ENCODE data around the gene HELZ.
"Not testable (repeated sequence)": the region's sequence is repeated elsewhere in the genome, so short reads cannot be mapped to it uniquely, and the experiment has no call there.

HELZ gene

GRCh38 chr17:67279115-67279514 lies 34.1 kb upstream of the HELZ start:
- H3K4me3 ChIP-seq (ENCODE audit: low read length) = no peak overlapping the region
- TF ChIP-seq ZNF274 (IDR thresholded peaks at IDR 0.05; ENCODE audit: low read depth, low read length) = no peak

GRCh38 chr17:67278363-67278762 lies 33.4 kb upstream of the HELZ start:
- TF ChIP-seq ZNF274 (IDR thresholded peaks at IDR 0.05; ENCODE audit: low read depth, low read length) = no peak
- H3K4me3 ChIP-seq (ENCODE audit: low read length) = no peak overlapping the region

DNA sequence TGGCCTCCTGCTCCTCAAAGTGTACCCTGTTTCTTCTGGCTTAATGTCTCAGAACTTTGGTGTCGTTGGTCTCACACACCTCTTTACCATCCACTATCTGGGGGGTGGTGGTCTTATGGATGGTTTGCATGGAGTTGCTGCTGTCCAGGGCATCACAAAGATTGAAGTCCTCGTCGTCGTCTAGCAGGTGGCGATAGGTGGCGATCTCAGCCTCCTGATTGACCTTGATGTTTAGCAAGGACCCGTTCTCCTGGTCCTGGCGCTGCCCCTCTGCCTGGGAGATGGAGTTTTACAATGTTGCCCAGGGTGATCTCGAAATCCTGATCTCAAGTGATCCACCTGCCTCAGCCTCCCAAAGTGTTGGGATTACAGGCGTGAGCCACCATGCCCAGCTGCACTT lies 31.1 kb upstream of the HELZ start:
- no peak for TF ChIP-seq ZNF274 (IDR thresholded peaks at IDR 0.05; ENCODE audit: low read depth, low read length)

DNA sequence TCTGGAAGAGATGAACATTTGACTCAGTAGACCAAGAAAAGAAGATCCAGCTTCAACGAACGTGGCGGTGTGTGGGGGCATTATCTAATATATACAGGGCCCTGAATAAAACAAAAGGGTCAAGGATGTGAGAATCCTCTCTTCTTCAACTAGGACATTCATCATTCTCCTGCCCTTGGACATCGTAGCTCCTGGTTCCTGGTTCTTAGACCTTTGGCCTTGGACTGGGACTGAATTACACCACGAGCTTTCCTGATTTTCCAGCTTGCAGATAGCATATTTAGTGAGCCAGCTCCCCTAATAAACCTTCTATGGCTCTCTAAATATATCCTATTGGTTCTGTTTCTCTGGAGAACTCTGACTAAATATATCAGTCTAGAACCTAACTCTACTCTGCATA lies 29.5 kb upstream of the HELZ start:
- no peak for TF ChIP-seq ZNF274 (IDR thresholded peaks at IDR 0.05; ENCODE audit: low read depth, low read length)
- no peak overlapping the region for H3K4me3 ChIP-seq (ENCODE audit: low read length)

More for the DNA sequence above, 31.1 kb upstream of the HELZ start:
- no peak overlapping the region for H3K4me3 ChIP-seq (ENCODE audit: low read length)

GRCh38 chr17:67273900-67274299 lies 28.9 kb upstream of the HELZ start:
- H3K4me3 ChIP-seq (ENCODE audit: low read length) = no peak overlapping the region
- TF ChIP-seq ZNF274 (IDR thresholded peaks at IDR 0.05; ENCODE audit: low read depth, low read length) = no peak

GRCh38 chr17:67272312-67273047 lies 27.5 kb upstream of the HELZ start:
- H3K4me3 ChIP-seq (ENCODE audit: low read length) = no peak overlapping the region
- TF ChIP-seq ZNF274 (IDR thresholded peaks at IDR 0.05; ENCODE audit: low read depth, low read length) = no peak

- not testable (repeated sequence) for H3K4me3 ChIP-seq (ENCODE audit: low read length)
Observed at GRCh38 chr17:67271187-67271586, 26.2 kb upstream of the HELZ start.

DNA sequence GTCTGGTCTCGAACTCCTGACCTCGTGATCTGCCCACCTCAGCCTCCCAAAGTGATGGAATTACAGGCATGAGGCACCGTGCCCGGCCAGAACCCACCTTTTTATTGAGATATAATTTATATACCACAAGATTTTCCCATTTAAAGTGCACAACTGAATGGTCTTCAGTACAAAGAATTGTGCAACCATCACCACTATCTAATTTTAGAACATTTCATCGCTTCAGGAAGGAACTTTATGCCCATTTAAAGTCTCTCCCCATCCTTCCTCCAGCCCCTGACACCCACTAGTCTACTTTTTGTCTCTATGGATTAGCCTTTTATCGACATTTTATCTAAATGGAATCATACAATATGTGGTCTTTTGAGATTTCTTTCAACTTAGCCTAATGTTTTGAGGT lies 25.4 kb upstream of the HELZ start:
- no peak for TF ChIP-seq ZNF274 (IDR thresholded peaks at IDR 0.05; ENCODE audit: low read depth, low read length)
- H3K4me3 ChIP-seq (ENCODE audit: low read length) = no peak overlapping the region

- H3K4me3 ChIP-seq (ENCODE audit: low read length) = no peak overlapping the region
- no peak for TF ChIP-seq ZNF274 (IDR thresholded peaks at IDR 0.05; ENCODE audit: low read depth, low read length)
Observed at GRCh38 chr17:67266496-67266895, 21.5 kb upstream of the HELZ start.

- H3K4me3 ChIP-seq (ENCODE audit: low read length) = no peak overlapping the region
- no peak for TF ChIP-seq ZNF274 (IDR thresholded peaks at IDR 0.05; ENCODE audit: low read depth, low read length)
Observed at GRCh38 chr17:67265436-67266019, 20.5 kb upstream of the HELZ start.

DNA sequence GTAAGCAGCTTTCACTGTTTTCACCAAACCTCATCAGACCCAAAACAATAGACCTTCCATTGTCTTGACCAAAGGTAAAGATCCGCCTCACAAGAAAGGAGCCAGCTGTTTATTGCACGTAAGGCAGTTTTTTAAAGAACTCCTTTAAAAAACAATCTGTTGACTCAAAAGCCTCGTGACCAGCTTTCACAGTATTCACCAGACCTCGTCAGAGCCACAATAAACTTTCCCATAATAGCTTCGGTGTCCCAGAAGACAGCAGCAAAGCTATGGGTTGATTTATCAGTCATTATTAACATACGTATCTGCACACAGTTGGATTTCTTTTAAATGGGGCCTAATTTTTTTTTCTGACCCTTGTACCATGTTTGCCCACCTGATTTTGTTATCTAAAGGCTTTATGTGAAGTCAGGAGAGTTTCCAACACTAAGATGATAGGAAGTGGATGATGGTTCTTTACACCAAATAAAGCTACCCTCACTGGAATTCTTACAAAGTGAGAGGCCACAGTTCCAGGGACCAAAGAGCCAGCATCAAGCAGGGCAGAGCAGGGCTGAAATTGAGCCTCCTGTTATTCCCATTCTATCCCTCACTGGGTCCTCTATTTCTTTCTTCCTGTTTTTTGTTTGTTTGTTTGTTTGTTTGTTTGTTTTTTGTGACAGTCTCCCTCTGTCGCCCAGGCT lies 17.6 kb upstream of the HELZ start:
- no peak overlapping the region for H3K4me3 ChIP-seq (ENCODE audit: low read length)
- TF ChIP-seq ZNF274 (IDR thresholded peaks at IDR 0.05; ENCODE audit: low read depth, low read length) = no peak

GRCh38 chr17:67260170-67260987 lies 15.4 kb upstream of the HELZ start:
- TF ChIP-seq ZNF274 (IDR thresholded peaks at IDR 0.05; ENCODE audit: low read depth, low read length) = no peak
- no peak overlapping the region for H3K4me3 ChIP-seq (ENCODE audit: low read length)

DNA sequence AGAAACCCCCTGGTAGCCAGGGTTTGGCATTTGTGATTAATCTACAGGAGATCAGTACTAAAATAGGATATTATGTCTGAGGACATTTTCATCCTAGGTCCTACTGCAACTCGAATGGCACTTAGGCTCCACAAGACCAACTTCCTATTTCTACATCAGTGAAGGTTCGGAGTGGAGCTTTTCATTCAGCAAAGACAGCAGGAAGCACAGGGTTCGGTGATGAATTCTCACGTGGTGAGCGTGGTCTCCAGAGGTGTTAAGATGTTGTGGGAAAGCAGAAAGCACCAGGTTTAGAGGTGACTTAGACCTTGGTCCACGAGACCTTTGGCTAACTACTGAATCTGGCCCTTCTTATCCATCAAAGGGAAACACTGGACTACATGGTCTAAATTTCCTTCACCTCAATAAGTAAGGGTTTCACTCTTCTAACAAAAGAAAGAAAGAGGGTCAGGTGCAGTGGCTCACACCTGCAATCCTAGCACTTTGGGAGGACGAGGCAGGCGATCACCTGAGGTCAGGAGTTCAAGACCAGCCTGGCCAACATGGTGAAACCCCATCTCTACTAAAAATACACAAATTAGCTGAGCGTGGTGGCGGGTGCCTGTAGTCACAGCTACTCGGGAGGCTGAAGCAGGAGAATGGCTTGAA lies 13.9 kb upstream of the HELZ start:
- H3K4me3 ChIP-seq (ENCODE audit: low read length) = no peak overlapping the region
- no peak for TF ChIP-seq ZNF274 (IDR thresholded peaks at IDR 0.05; ENCODE audit: low read depth, low read length)

Data from GM08714 (cell line).